Activated CD8-positive, alpha-beta memory T cell treated with anti-CD3 and anti-CD28 coated beads for 48 hours (primary cell): Measurements from ENCODE around the gene RBM44.

Source experiments
- DNase-seq, 3 experiments: peaks; one replicate each; pipeline ENCODE4 v3.0.0-alpha.2; 2020; ENCODE audit warnings: low read depth in 2 of 3, low spot score in 2 of 3

RBM44 gene

DNA sequence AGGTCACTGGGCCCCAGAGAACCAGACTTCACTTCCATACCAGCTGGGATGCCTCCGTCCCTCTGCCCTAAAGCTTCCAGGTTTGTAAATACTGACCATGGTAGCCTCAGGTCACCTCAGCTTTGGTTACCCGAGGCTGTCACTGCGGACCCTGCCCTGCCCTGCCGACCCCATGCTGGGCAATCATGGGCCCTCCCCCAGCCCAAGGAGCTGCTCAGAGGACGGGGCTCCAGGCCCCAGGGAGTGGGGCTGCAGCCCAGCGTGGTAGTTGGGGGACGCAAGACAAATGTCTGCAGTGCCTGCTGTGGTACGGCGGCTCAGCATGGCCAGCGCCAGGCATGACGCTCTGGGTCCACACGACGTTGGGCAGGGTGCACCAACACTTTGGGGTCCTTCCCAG lies 86.1 kb downstream of the RBM44 start:
- no peak for DNase-seq

DNA sequence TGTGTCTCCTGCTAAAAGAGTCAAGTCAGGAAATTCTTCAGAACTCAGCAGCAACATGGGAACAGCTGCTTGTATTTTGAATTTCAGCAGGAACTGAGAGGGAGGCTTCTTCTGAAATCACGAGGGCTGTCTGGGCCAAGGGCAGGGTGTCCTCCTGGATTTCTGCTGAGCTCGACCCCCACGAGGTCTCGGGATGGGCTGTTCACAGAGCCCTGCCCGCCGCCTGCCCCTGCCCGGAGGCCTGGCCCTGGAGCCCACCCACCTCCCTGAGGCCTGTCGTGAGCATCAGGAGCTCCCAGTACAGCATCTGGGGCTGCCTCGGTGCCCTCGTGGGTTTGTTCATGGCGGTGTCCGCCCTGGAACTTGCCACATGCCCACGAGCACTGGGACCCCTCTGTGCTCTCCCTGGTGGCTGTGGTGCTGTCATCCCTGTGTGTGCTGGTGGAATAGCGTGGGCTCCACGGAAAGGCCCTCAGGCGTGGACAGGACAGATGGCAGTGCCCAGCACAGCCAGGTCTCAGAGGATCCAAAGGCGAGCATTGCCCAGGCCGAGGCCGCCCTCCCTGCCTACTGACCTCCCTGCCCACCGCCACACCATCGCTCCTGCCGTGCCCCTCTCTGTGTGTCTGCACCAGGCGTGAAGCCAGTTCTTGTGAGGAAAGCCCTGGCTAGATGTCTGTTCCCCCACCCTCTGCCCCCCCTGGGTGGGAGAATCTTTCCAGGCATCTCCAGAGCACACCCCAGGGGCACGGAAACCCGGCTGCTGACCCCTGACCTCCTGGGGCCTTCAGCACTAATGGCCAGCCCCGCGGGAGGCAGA lies 86.7 kb downstream of the RBM44 start:
- DNase-seq, result no peak

DNA sequence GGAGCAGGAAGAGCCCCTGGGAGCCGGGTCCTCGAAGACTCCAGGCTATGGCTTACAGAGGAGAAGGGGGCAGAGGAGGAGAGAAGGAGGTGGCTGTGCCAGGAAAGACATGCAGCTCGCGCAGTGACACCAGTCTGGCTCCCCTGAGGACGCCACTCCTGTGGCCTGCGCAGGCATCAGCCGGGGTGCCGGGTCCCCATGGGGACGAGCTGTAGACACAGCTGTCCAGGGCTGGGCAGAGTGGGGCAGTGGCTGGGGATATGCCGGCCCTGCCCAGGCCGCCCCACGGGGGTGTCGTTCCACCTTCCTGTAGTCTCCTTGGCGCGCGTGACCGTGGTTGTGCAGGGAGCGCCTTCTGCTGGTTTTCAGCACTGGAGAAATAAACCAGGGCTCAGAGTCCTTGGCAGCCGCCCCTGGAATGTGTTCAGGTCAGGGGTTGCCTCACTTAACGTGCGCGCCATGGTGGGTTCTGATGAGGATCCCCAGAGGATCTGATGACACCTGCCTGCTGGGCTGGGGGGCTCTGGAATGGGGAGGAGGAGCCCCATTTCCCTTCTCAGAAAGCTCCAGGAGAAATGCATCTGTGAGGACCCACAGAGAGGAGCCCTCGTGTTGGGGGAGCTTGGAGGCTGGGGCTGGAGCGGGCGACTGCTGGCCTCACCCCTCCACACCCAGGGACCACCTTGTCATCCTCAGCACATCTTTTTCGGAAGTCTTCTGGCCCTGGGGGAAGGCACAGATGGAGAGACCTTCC lies 87.5 kb downstream of the RBM44 start:
- DNase-seq, result no peak

DNA sequence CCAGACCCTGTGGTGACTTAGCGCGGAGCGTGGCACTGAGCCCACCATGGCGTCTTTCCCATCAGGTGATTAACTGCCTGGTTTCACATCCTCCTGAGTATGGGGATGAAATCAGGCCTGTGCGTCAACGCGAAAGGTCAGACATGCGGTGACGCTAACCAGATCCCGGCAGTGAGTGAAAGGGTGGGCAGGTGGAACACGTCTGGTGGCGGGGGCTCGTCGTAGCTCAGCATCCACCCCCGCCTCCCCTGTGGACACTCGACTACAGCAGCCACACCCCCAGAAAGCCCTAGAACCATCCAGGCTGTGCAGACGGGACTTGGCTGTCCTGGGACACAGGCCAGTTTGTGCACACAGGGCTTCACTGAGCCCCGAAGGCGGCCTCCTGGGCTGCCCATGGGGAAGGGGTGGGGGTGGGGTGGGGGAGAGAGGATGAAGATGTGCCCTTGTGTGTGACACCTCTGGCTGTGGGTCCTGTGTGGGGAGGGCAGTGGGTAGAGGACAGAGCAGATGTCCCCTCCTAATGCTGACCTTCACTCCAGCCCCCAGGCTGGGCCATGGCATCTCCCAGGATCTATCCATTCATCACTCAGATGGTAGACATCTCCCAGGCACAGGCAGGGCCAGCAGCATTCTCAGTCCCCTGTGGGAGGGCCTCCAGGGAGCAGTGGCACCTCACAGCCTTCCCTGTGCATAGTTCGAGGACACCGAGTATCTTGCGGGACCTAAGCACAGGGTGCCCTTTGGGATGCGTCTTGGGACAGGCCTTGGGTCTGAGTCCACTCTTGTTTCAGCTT lies 88.3 kb downstream of the RBM44 start:
- no peak for DNase-seq

DNA sequence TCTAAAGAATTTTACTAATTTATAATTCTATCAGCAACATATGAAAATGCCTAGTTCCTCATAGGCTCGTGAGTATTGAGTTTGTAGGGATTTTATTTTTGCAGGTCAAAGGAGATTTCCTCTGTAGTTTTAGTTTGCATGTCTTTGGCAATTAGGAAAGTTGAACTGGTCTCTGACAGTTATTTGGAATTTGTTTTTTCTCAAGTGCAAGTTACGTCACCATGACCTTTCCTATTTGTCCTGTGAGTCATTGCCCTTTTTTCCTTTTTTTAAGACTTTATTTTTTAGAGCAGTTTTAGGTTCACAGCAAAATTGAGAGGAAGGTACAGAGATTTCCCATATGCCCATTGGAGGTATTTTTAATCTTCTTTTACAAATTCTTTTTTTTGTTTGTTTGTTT lies 89.8 kb downstream of the RBM44 start:
- DNase-seq, result no peak

DNA sequence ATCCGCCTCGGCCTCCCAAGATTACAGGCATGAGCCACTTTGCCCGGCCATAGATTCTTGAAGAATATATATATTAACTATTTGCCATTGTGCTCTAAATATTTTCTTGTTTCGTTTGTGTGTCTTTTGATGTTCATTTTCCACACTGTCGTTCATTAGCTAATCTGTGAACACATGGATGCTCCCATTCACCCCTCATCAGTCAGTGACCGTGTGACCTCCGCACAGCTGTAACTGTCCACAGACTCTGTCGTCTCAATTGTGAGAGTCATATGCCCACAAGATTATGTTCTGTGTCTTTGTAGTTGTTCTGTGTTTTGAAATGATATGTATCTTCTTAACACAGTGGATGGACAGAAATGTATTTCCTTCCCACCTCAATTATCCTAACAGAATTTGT lies 90.4 kb downstream of the RBM44 start:
- DNase-seq, result no peak

DNA sequence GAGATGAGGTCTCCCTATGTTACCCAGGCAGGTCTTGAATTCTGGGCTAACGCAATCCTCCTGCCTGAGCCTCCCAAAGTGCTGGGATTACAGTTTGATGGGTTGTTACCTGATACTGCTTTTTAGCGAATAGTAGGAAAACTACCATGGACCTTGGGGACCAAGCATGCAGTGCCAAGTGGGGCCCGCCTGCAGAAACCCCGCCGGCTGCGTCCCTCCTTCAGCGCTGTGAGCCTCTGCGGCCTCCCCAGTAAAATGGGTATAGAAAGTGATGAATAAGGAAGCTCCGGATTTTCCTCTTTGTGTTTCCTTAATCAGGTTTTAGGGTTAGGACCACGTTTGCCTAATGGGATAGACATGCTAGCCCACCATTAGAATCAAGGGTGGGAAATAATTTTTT lies 91.2 kb downstream of the RBM44 start:
- no peak for DNase-seq
